H9 (cell line): ENCODE data around the gene CMTM8. TPM values are rescaled to one million over a fixed set of nuclear protein-coding genes. Genes with fewer than 3 reads are reported as not detected.

ENCODE experiments used
- DNase-seq: peaks from one replicate; pipeline ENCODE4 v3.0.0-alpha.2; 2017
- H2AFZ ChIP-seq: one replicate; pipeline ENCODE4 v1.6.1; 2013; ENCODE audit warnings: mild to moderate bottlenecking, low read length, control low read depth, moderate library complexity
- H2AK5ac ChIP-seq: 2 replicates; pipeline ENCODE4 v1.6.1; 2013; ENCODE audit warnings: low read length, control low read depth, mixed read lengths; ENCODE audit not compliant: insufficient read length
- H2BK120ac ChIP-seq: one replicate; pipeline ENCODE4 v1.6.1; 2013; ENCODE audit warnings: low read depth, mild to moderate bottlenecking, low read length, control low read depth, inconsistent platforms; ENCODE audit not compliant: poor library complexity, severe bottlenecking
- H2BK12ac ChIP-seq: 2 replicates; pipeline ENCODE4 v1.6.1; 2013; ENCODE audit warnings: low read length, control low read depth, mixed read lengths, low read depth; ENCODE audit not compliant: insufficient read length
- H2BK15ac ChIP-seq: 2 replicates; pipeline ENCODE4 v1.6.1; 2013; ENCODE audit warnings: low read depth, low read length, control low read depth
- H2BK20ac ChIP-seq: one replicate; pipeline ENCODE4 v1.6.1; 2013; ENCODE audit warnings: low read depth, mild to moderate bottlenecking, low read length, control low read depth, inconsistent platforms; ENCODE audit not compliant: poor library complexity, severe bottlenecking
- H2BK5ac ChIP-seq: 2 replicates; pipeline ENCODE4 v1.6.1; 2013; ENCODE audit warnings: low read length, control low read depth, mixed read lengths; ENCODE audit not compliant: insufficient read length
- H3K14ac ChIP-seq: 2 replicates; pipeline ENCODE4 v1.6.1; 2013; ENCODE audit warnings: low read length, control low read depth; ENCODE audit not compliant: insufficient read depth
- H3K18ac ChIP-seq: 2 replicates; pipeline ENCODE4 v1.6.1; 2013; ENCODE audit warnings: low read depth, mild to moderate bottlenecking, mixed read lengths, low read length, control low read depth; ENCODE audit not compliant: insufficient read length
- H3K23ac ChIP-seq: 2 replicates; pipeline ENCODE4 v1.6.1; 2013; ENCODE audit warnings: low read length, control low read depth, mixed read lengths, low read depth; ENCODE audit not compliant: insufficient read length
- H3K23me2 ChIP-seq: 2 replicates; pipeline ENCODE4 v1.6.1; 2013; ENCODE audit warnings: low read depth, mild to moderate bottlenecking, mixed read lengths, low read length, control low read depth; ENCODE audit not compliant: insufficient read length, poor library complexity, severe bottlenecking
- H3K27ac ChIP-seq: 2 replicates; pipeline ENCODE4 v1.5.1; 2013; ENCODE audit warnings: low read length, control low read depth, mixed read lengths, low read depth; ENCODE audit not compliant: insufficient read length
- H3K27me3 ChIP-seq: 2 replicates; pipeline ENCODE4 v1.6.1; 2013; ENCODE audit warnings: low read length, control low read depth, inconsistent platforms; ENCODE audit not compliant: insufficient read depth
- H3K4ac ChIP-seq: 2 replicates; pipeline ENCODE4 v1.6.1; 2013; ENCODE audit warnings: low read depth, mild to moderate bottlenecking, control low read depth, inconsistent platforms, low read length, moderate library complexity
- H3K4me1 ChIP-seq: 2 replicates; pipeline ENCODE4 v1.6.1; 2013; ENCODE audit warnings: low read length, control low read depth, inconsistent platforms; ENCODE audit not compliant: insufficient read depth
- H3K4me2 ChIP-seq: 2 replicates; pipeline ENCODE4 v1.6.1; 2013; ENCODE audit warnings: low read length, control low read depth, mixed read lengths; ENCODE audit not compliant: insufficient read length, insufficient read depth
- H3K56ac ChIP-seq: 2 replicates; pipeline ENCODE4 v1.6.1; 2013; ENCODE audit warnings: low read depth, mild to moderate bottlenecking, mixed read lengths, low read length, control low read depth; ENCODE audit not compliant: insufficient read length
- H3K79me1 ChIP-seq: 2 replicates; pipeline ENCODE4 v1.6.1; 2013; ENCODE audit warnings: low read depth, mild to moderate bottlenecking, moderate library complexity, low read length, control low read depth, inconsistent platforms; ENCODE audit not compliant: insufficient read depth, poor library complexity, severe bottlenecking
- H3K79me2 ChIP-seq: 2 replicates; pipeline ENCODE4 v1.6.1; 2013; ENCODE audit warnings: low read length, control low read depth, inconsistent platforms; ENCODE audit not compliant: insufficient read depth
- H3K9ac ChIP-seq: 2 replicates; pipeline ENCODE4 v1.6.1; 2013; ENCODE audit warnings: low read length, control low read depth, mixed read lengths; ENCODE audit not compliant: insufficient read length; ENCODE audit errors: extremely low read depth
- H3K9me3 ChIP-seq: one replicate; pipeline ENCODE4 v1.6.1; 2013; ENCODE audit warnings: low read depth, low read length, inconsistent platforms; ENCODE audit not compliant: control insufficient read depth
- H3T11ph ChIP-seq: one replicate; pipeline ENCODE4 v1.6.1; 2013; ENCODE audit warnings: mild to moderate bottlenecking, low read length, control low read depth, inconsistent platforms
- H4K20me1 ChIP-seq: one replicate; pipeline ENCODE4 v1.6.1; 2013; ENCODE audit not compliant: control insufficient read depth, insufficient read length, insufficient read depth
- H4K5ac ChIP-seq: 2 replicates; pipeline ENCODE4 v1.6.1; 2013; ENCODE audit warnings: low read depth, mild to moderate bottlenecking, mixed read lengths, low read length, control low read depth; ENCODE audit not compliant: insufficient read length
- H4K8ac ChIP-seq: replicated peaks from 2 replicates; pipeline ENCODE4 v1.6.1; 2013; ENCODE audit warnings: low read length, control low read depth, mixed read lengths, low read depth; ENCODE audit not compliant: insufficient read length
- H4K91ac ChIP-seq: 2 replicates; pipeline ENCODE4 v1.6.1; 2013; ENCODE audit warnings: low read depth, mild to moderate bottlenecking, moderate library complexity, mixed read lengths, low read length, control low read depth; ENCODE audit not compliant: insufficient read length
- H3K27ac Mint-ChIP-seq, 3 experiments: 2 replicates in 2 of 3; 3 replicates in 1 of 3; pipeline ENCODE4 v1.8.0; 2020 to 2021; ENCODE audit warnings: mixed read lengths in 3 of 3, mild to moderate bottlenecking in 1 of 3, moderate library complexity in 1 of 3
- H3K27me3 Mint-ChIP-seq: 2 replicates; pipeline ENCODE4 v1.8.0; 2021; ENCODE audit warnings: low read depth, mild to moderate bottlenecking, moderate library complexity, mixed read lengths
- H3K36me3 Mint-ChIP-seq, 3 experiments: 2 replicates in 2 of 3; 3 replicates in 1 of 3; pipeline ENCODE4 v1.8.0; 2020 to 2021; ENCODE audit warnings: low read depth in 3 of 3, mixed read lengths in 3 of 3; ENCODE audit not compliant: insufficient read depth in 1 of 3
- H3K4me1 Mint-ChIP-seq, 2 experiments: 2 replicates each; pipeline ENCODE4 v1.8.0; 2020; ENCODE audit warnings: mixed read lengths in 2 of 2
- H3K4me3 Mint-ChIP-seq, 2 experiments: 2 replicates in 1 of 2; 3 replicates in 1 of 2; pipeline ENCODE4 v1.8.0; 2020 to 2021; ENCODE audit warnings: mild to moderate bottlenecking in 2 of 2, mixed read lengths in 2 of 2, moderate library complexity in 1 of 2
- H3K9me3 Mint-ChIP-seq, 2 experiments: 2 replicates in 1 of 2; 3 replicates in 1 of 2; pipeline ENCODE4 v1.8.0; 2020; ENCODE audit warnings: mild to moderate bottlenecking in 2 of 2, mixed read lengths in 2 of 2, moderate library complexity in 1 of 2
- CTCF ChIP-seq: fragments of 200-600 bp; sonication (generic); conservative IDR thresholded peaks from 3 replicates; pipeline ENCODE4 v1.8.0; 2021; ENCODE audit warnings: antibody characterized with exemption, mild to moderate bottlenecking
- WGBS: extraction: QIAGEN DNeasy Blood & Tissue Kit; methylation state at CpG from one replicate; pipeline ENCODE4 v1.1.7; 2013; ENCODE audit warnings: missing lambda C conversion rate, low lambda C conversion rate, mixed read lengths; ENCODE audit not compliant: insufficient read length; ENCODE audit errors: extremely low coverage; 5-methylcytosine and 5-hydroxymethylcytosine counted together
- total RNA-seq: library from RNA; stranded (reverse); gene quantifications from 2 replicates; pipeline ENCODE4 v1.2.1, GENCODE V29; 2021

CMTM8 gene
- total RNA-seq, 1 experiment from 2014 or later: 4.0 TPM

GRCh38 chr3:32202496-32202895 lies 36.0 kb upstream of the CMTM8 start:
- no peaks in the 10 kb centered on the region for H3K36me3 Mint-ChIP-seq
- Histone ChIP-seq H2BK12ac (no peak overlapping the region), H3K4me2 (no peak overlapping the region), H3K79me1 (no peaks in the 10 kb centered on the region), H3K23me2 (no peaks in the 10 kb centered on the region), H3K56ac (no peak overlapping the region), H4K91ac (no peak overlapping the region), H2BK120ac (no peak overlapping the region), H3T11ph (no peak overlapping the region), H3K27me3 (no peaks in the 10 kb centered on the region), H2BK5ac (no peak overlapping the region), H2BK15ac (no peak overlapping the region), H4K20me1 (no peaks in the 10 kb centered on the region), H4K5ac (no peak overlapping the region), H3K18ac (no peak overlapping the region), H3K14ac (no peak overlapping the region), H3K9me3 (no peaks in the 10 kb centered on the region), H3K23ac (no peak overlapping the region), H3K27ac (no peak overlapping the region), H2BK20ac (no peak overlapping the region), H3K4me1 (no peaks in the 10 kb centered on the region), H2AK5ac (no peak overlapping the region), H3K79me2 (no peaks in the 10 kb centered on the region), H2AFZ (no peak overlapping the region), H3K4ac (no peak overlapping the region), H4K8ac (no peak overlapping the region), H3K9ac (no peak overlapping the region)
- WGBS: no CpG with 5 or more reads among the region's 1 CpG
- H3K27ac Mint-ChIP-seq: no peak overlapping the region
- H3K27me3 Mint-ChIP-seq: peaks cover 1% of the 10 kb centered on the region; the same call in 1 of the 2 replicates
- no peak for TF ChIP-seq CTCF
- no peaks in the 10 kb centered on the region for H3K4me1 Mint-ChIP-seq
- no peak for DNase-seq
- no peak overlapping the region for H3K4me3 Mint-ChIP-seq
- H3K9me3 Mint-ChIP-seq: no peaks in the 10 kb centered on the region
